A375 (cell line): Measurements from ENCODE around the gene MAP1A. TPM values are rescaled to one million over a fixed set of nuclear protein-coding genes. Genes with fewer than 3 reads are reported as not detected.

ENCODE experiments used
- total RNA-seq: library from RNA; depleted of rRNA; stranded (reverse); fragments of >200 nt; shearing (Covaris generic); gene quantifications from 2 replicates; pipeline ENCODE4 v1.2.3, GENCODE V29; 2014; rRNA removed

Gene MAP1A
- total RNA-seq: 2.2 and 2.4 TPM in 2 replicates

GRCh38 chr15:43517354-43518196 lies at the start of gene MAP1A:
Gene MAP1A (plus strand): TSS chr15:43517608. CDS start chr15:43521474, 3,866 bp downstream.

GRCh38 chr15:43492673-43493601 lies 24.5 kb upstream of the MAP1A start, which contains the start of gene TP53BP1:
Gene TP53BP1 (minus strand): TSS chr15:43493156. CDS start chr15:43493043, 113 bp downstream.

Other genes starting within 250 kb of the MAP1A start
- not detected in 2 replicates for gene TGM7, start 215.4 kb upstream of the MAP1A start, total RNA-seq
- 16.9 and 19.5 TPM in 2 replicates for gene LCMT2, start 187.0 kb upstream of the MAP1A start, total RNA-seq
- gene ZSCAN29, start 146.6 kb upstream of the MAP1A start, total RNA-seq: 21.9 and 24.0 TPM in 2 replicates
- gene TUBGCP4, start 146.5 kb upstream of the MAP1A start, total RNA-seq: 12.4 and 12.6 TPM in 2 replicates
- 37.9 and 43.2 TPM in 2 replicates for gene TP53BP1, start 24.5 kb upstream of the MAP1A start, total RNA-seq
- gene PPIP5K1, start 72.6 kb downstream of the MAP1A start, total RNA-seq: 7.5 and 26.7 TPM in 2 replicates
- 1.3 TPM in 1 of 2 replicates, not detected in the other for gene CKMT1B, start 76.4 kb downstream of the MAP1A start, total RNA-seq
- gene STRC, start 101.2 kb downstream of the MAP1A start, total RNA-seq: 0.21 TPM in 1 of 2 replicates, not detected in the other
- 1.1 and 2.0 TPM in 2 replicates for gene CATSPER2, start 131.2 kb downstream of the MAP1A start, total RNA-seq
- 0.34 and 0.45 TPM in 2 replicates for gene CKMT1A, start 176.3 kb downstream of the MAP1A start, total RNA-seq
- 99.9 and 113 TPM in 2 replicates for gene PDIA3, start 228.8 kb downstream of the MAP1A start, total RNA-seq